Stimulated activated CD4-positive, alpha-beta T cell treated with anti-CD3 and anti-CD28 coated beads, Interleukin-1b, Interleukin-23, amount 100 ng/mL, for 1 hour (primary cell): ENCODE results near the gene CBR1.

ENCODE experiments used
- DNase-seq, 2 donors: peaks; one replicate each; pipeline ENCODE4 v3.0.0-alpha.2; 2020; ENCODE audit warnings: low read depth in 2 of 2

The CBR1 gene

GRCh38 chr21:36069713-36070583 is at the start of gene CBR1:
TSS of gene CBR1 (plus strand) at chr21:36070024. CDS start at chr21:36070116, 92 bp downstream.
- peak; percentile 73 to 74 for DNase-seq

- DNase-seq, result no peak
Observed at GRCh38 chr21:36021251-36021837, 48.5 kb upstream of the CBR1 start.

DNA sequence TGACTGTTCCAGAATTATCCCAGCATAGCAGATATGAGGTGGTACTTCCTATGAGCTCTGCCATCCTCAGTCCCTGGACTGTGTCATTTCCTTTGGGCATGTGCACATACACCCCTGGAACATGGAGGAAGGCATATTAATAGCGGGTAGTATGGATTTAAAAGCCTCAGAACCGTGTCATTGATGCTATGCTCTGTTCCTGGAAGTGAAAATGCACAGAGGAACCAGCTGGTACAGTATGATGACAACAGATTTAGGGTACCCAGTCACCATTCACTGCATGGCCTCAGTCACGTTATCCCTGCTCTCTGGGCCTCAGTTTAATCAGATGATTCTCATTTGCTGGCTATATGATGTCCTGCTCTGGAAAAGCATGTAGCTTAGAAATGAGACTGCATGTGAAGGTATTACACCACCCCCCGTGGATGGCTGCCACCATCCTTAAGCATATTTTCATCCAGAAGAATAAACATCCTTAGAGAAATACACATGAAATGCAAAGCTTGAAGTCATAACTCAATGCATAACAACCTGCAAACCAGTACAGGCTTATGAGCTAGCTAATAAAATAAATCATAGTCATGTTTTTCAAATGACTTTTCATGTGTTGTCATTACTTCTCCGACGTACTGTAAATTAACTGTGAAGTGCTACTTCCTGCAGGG is 47.3 kb upstream of the CBR1 start:
- no peak for DNase-seq

- no peak for DNase-seq
Observed at GRCh38 chr21:36023092-36023480, 46.7 kb upstream of the CBR1 start.

DNA sequence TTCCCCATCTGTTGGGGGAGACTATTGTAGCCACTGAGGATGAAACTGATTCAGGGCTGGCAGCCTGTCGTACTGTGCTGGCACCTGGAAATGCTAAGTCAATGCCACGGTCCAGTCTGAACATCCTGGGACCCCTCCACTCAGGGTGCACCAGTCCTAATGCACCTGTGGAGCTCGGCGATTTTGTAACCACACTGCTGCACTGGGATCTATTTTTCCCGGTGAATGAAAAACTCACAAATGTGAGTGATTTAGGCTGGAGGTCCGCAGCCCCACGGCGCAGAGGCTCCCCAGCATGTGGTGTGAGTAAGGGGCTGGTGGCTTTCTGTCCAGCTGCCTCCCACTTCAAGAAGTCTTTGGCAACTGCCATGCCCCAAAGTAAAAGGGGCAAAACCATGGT is 45.0 kb upstream of the CBR1 start:
- DNase-seq, result no peak

- DNase-seq, result no peak
Observed at GRCh38 chr21:36027347-36027746, 42.5 kb upstream of the CBR1 start.

DNA sequence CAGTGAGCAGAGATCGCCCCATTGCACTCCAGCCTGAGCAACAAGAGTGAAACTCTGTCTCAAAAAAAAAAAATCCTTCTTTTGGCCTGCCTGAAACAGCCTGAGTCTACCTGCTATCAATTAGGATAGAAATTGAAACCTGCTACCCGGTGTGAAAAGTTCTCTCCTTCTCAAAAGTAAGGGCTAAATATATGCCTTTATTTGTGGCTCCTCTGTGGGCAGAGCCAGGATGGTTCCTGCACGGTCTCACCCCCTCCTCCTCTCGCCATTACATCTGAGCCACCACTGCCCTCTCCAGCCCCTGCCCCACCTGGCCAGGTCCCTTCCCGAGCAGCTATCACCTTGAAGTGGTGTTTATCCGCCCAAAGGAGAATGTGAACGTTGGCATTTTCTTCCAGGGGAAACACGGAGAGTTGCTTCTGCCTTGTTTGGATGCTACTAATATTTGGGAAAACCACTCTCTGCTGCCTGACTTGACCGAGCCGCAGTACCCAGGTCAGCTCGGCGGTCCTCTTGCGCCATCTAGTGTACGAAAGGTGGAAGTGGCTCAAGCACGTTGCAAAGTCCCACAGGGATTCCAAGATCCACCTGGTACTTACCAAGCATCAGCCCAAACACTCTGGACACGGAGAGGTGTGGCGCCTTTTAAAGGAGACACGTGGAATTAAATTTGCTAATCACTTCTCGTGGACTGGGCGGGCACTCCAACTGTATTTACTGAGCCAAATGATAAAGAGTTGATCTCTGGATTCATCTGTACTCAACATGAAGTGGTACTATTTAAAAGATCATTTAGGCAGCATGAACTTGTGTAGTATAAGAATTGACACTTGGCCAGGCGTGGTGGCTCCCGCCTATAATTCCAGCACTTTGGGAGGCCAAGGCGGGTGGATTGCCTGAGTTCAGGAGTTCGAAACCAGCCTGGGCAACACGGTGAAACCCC is 41.4 kb upstream of the CBR1 start:
- DNase-seq, result peak; percentile 36 to 39

DNA sequence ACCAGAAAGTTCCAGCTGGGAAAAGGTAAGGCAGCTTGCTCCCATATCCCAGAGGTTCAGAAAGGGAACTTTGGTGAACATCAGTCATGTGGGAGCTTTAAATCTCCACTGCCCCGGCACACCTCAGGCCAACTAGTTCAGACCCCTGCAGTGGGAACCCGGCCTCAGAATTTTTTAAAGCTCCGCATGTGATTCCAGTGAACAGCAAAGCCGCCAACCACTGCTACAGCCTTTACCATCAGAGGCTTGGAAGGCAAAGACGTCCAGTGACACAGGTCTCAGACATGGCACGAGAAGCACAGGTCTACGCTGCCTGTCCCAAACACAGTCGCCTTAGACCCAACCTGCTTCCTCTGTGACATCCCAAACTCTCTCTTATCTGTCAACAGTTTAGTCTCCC is 40.5 kb upstream of the CBR1 start:
- DNase-seq, result no peak

- DNase-seq, result no peak
Observed at GRCh38 chr21:36030581-36031189, 39.1 kb upstream of the CBR1 start.

- DNase-seq, result no peak
Observed at GRCh38 chr21:36032647-36033406, 37.0 kb upstream of the CBR1 start.

DNA sequence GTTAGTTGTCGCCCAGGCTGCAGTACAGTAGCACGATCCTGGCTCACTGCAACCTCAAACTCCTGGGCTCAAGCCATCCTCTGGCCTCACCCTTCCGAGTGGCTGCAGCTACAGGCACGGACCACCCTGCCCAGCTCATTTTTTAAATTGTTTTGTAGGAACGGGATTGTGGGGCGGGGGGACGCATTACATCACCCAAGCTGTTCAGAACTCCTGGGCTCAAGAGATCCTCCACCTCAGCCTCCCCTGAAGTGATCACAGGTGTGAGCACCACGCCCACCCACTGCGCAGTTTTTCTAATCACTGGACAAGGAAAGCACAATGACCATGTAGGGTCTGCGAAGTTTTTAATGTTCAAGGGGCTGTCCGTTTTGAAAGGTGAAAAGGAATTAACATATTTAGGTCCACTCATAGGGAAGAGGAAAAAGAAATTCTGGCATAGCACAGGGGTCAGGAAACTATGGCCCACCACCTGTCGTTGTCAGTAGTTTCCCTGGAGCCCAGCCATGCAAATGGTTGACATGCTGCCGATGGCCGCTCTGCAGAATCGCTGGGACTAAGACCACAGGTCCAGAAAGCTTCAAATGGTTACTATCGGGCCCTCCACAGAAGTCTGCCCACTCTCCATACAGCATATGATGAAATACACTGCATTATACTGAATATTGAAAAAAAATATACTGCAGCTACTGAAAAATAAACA is 35.5 kb upstream of the CBR1 start:
- no peak for DNase-seq

DNA sequence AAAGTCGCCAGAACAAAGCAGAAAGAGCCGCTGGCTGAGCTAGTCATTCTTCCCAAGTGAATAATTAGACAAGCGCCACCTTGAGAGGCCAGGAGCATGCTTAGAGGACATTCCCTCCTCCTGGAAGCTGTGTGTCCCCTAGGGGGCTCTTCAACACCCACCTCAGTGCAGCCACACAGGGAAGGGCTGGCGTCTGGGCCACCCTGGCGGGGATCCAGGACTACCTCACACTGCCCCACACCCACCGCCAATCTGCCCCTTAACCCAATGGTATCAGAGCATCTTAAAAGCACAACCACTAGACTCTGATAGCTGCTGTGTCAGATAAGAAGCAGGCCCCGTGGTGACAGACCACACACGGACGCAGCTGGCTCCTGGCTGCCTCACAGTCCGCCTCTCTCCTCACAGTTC is 34.4 kb upstream of the CBR1 start:
- DNase-seq, result no peak

DNA sequence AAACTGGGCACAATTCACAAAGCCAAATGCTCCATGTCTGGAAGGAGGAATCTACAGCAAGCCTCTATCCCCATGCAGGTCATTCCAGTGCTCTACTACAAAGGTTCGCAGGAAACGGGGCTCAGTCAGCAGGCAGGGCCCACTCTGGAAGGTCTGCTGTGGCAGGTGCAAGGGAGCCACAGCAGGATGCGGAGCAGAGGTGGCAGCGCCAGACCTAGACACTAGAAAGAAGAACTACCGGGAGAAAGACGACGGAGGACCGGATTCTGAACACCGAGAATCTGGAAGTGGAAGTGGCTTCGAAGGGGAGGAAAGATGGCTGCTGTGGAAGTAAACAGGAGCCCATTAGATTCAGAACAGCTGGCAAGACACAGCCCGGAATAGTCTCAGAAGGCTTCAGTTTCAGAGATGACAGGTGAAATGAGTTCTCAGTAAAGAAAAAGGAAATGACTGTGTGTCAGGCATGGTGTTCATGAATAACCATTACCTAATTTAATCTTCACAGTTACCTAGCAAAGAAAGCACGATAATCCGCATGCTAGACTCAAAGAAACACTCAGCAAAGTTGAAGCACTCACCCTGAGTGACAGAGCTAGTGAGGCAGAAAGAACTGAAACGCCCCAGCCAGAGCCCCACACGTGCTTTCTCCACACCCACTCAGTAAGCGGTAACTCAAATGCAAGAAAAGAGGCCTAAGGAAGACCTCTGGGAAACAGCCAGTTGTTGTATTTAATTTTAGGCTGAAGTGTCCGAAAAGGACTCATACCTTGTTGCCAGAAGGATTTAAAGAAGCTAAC is 30.9 kb upstream of the CBR1 start:
- no peak for DNase-seq

DNA sequence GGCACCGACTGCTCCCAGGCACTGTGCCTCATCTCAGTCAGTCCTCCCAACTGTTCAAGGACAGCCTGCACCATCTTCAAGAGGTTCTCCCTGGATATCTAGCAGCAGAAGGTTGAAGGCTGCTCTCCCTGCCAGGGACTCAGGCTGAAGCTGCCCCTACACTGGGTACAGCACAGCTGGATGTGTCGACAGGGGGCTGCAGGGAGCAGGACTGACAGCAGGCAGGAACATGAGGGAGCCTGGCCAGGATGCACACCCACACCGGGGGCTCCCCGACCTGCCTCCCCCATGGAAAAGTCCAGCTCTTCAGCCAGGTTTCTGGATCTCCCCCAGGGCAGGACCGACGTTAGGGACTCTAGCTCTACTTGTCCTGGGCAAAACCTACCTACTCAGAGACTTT is 30.0 kb upstream of the CBR1 start:
- DNase-seq, result no peak

DNA sequence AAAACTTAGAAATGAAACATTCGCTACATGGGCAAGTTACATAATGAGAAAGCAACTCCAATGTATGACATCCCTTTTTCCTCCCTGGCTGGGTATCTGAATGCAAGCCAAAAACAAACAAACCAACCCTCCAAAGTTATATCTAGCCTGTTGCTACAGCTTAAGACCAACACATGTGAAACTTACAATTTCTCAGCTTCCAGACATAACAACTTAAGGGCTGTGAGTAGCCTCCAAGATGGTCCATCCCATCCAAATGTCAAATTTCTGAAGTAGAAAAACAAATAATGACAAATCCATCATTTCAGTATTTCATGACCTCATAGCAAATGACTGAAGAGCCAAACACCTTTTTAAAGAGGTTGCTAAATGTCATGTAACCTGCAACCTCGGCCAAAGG is 29.4 kb upstream of the CBR1 start:
- DNase-seq, result no peak

- no peak for DNase-seq
Observed at GRCh38 chr21:36041910-36042309, 27.9 kb upstream of the CBR1 start.

DNA sequence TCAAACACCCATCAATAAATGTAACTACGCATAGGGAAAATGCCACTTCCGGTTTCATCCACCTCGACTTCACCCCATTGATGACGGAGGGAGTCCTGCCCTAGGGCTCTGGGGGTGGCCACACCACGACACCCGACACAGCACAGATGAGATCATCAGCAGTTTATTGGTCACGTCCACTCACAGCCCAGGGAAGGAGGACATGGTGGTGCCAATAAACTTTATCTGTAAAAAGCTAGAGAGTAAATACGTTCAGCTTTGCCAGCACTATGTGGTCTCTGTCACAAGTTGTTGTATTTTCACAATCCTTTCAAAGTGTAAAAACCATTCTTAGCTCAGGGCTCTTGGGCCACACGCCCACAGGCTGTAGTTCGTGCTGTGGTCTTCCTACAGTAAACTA is 25.8 kb upstream of the CBR1 start:
- no peak for DNase-seq

DNA sequence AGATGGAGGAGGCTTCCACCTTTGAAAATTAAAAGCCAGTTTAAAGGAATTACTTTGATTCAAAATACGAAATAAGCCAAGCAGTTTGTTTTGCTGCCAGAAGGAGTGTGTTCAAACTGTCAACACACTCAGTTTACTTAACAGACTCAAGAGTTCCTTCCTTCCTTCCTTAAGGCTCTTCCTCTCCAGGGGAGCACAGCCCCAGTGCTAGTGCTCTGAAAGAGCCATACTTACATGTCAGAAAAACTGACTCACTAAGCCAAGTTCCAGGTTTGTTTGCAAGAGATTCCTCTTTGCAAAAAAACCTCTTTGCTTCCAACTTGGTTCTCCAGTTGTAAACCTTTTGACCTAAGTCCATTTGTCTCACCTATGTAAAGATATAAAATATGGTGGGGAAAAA is 23.8 kb upstream of the CBR1 start:
- DNase-seq, result no peak

- DNase-seq, result no peak
Observed at GRCh38 chr21:36047139-36047538, 22.7 kb upstream of the CBR1 start.
